OCI-LY1 (cell line): ENCODE results near the gene FMN1.

Experiments used
- H2AFZ ChIP-seq: fragments of 200-600 bp; sonication (generic), shearing (Covaris generic); 2 replicates; pipeline ENCODE4 v1.6.0; 2014; ENCODE audit warnings: antibody characterized with exemption, mild to moderate bottlenecking, low read length
- H3F3A ChIP-seq: fragments of 200-600 bp; sonication (generic), shearing (Covaris generic); 2 replicates; pipeline ENCODE4 v1.6.0; 2014; ENCODE audit warnings: mild to moderate bottlenecking, antibody characterized with exemption, low read length, moderate library complexity; ENCODE audit not compliant: insufficient read depth
- H3K27ac ChIP-seq: fragments of 200-600 bp; sonication (generic); 2 replicates; pipeline ENCODE4 v1.5.1; 2014; ENCODE audit warnings: low read length, mixed run types, mild to moderate bottlenecking, low read depth; ENCODE audit not compliant: poor library complexity, severe bottlenecking
- H3K27me3 ChIP-seq: fragments of 200-600 bp; sonication (generic); 2 replicates; pipeline ENCODE4 v1.6.0; 2014; ENCODE audit warnings: antibody characterized with exemption, mild to moderate bottlenecking, low read length, moderate library complexity; ENCODE audit not compliant: insufficient read depth
- H3K36me3 ChIP-seq: fragments of 200-600 bp; sonication (generic); 2 replicates; pipeline ENCODE4 v1.6.1; 2014; ENCODE audit warnings: mild to moderate bottlenecking, antibody characterized with exemption, low read length, moderate library complexity, mixed read lengths; ENCODE audit not compliant: insufficient read depth
- H3K4me1 ChIP-seq: fragments of 200-600 bp; sonication (generic); 2 replicates; pipeline ENCODE4 v1.5.1; 2014; ENCODE audit warnings: mild to moderate bottlenecking, low read length, moderate library complexity; ENCODE audit not compliant: insufficient read depth, severe bottlenecking
- H3K4me2 ChIP-seq: fragments of 200-600 bp; sonication (generic), shearing (Covaris generic); 2 replicates; pipeline ENCODE4 v1.6.1; 2014; ENCODE audit warnings: low read length
- H3K4me3 ChIP-seq: fragments of 200-600 bp; sonication (generic); 2 replicates; pipeline ENCODE4 v1.5.1; 2014; ENCODE audit warnings: low read length, low read depth, mild to moderate bottlenecking, mixed read lengths; ENCODE audit not compliant: poor library complexity, severe bottlenecking
- H3K79me2 ChIP-seq: fragments of 200-600 bp; shearing (Covaris generic); 2 replicates; pipeline ENCODE4 v1.6.1; 2016; ENCODE audit warnings: mixed run types, low read length, mixed read lengths; ENCODE audit not compliant: insufficient read depth
- H3K9ac ChIP-seq: fragments of 200-600 bp; sonication (generic), shearing (Covaris generic); 2 replicates; pipeline ENCODE4 v1.6.1; 2014; ENCODE audit warnings: mild to moderate bottlenecking, low read length, mixed read lengths
- H3K9me2 ChIP-seq: fragments of 200-600 bp; sonication (generic), shearing (Covaris generic); 2 replicates; pipeline ENCODE4 v1.6.1; 2014; ENCODE audit warnings: low read depth, mild to moderate bottlenecking, low read length, mixed read lengths
- H3K9me3 ChIP-seq: fragments of 200-600 bp; shearing (Covaris generic); 2 replicates; pipeline ENCODE4 v1.6.1; 2014; ENCODE audit warnings: low read length, mixed read lengths
- H4K20me1 ChIP-seq: fragments of 200-600 bp; sonication (generic), shearing (Covaris generic); 2 replicates; pipeline ENCODE4 v1.6.0; 2016; ENCODE audit warnings: mild to moderate bottlenecking, low read length; ENCODE audit not compliant: insufficient read depth
- EZH2 ChIP-seq: fragments of 200-600 bp; sonication (generic), shearing (Covaris generic); IDR thresholded peaks from 2 replicates; pipeline ENCODE4 v1.8.0; 2017; ENCODE audit warnings: borderline replicate concordance, mixed run types, mild to moderate bottlenecking, antibody characterized with exemption, low read length, moderate library complexity, mixed read lengths
- TF ChIP-seq, protein P1 (sequence below): fragments of 200-600 bp; sonication (generic), shearing (Covaris generic); IDR thresholded peaks from 2 replicates; pipeline ENCODE4 v1.5.1; 2017; ENCODE audit warnings: mild to moderate bottlenecking, antibody characterized with exemption, low read length, moderate library complexity, mixed read lengths

Gene FMN1

DNA sequence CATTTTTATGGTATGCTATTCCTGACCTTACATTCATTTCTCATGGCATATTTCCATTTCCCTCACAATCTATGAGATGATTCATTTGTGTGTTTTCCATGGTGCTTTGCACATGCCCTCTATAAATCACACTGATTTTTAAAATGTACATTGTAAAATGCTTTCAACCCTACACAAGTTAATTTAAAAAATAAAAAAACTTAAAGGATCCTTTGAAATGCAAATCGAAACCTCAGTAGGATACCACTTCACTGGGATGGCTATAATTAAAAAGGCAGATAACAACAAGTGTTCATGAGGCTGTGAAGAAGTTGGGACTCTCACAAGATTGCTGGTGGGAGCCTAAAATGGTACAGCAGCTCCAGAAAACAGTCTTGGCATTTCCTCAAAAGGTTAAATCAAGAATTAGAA is 83.5 kb downstream of the FMN1 start:
- Histone ChIP-seq H4K20me1 (no peaks in the 10 kb centered on the region), H3K4me1 (no peaks in the 10 kb centered on the region), H3K4me2 (no peak overlapping the region), H3K27me3 (no peaks in the 10 kb centered on the region), H3K27ac (no peak overlapping the region), H3K36me3 (no peaks in the 10 kb centered on the region), H3K79me2 (no peaks in the 10 kb centered on the region), H3F3A (no peaks in the 10 kb centered on the region), H3K9ac (no peak overlapping the region), H3K4me3 (no peak overlapping the region), H3K9me2 (no peaks in the 10 kb centered on the region), H3K9me3 (no peaks in the 10 kb centered on the region), H2AFZ (no peak overlapping the region)
- TF ChIP-seq, protein P1, sequence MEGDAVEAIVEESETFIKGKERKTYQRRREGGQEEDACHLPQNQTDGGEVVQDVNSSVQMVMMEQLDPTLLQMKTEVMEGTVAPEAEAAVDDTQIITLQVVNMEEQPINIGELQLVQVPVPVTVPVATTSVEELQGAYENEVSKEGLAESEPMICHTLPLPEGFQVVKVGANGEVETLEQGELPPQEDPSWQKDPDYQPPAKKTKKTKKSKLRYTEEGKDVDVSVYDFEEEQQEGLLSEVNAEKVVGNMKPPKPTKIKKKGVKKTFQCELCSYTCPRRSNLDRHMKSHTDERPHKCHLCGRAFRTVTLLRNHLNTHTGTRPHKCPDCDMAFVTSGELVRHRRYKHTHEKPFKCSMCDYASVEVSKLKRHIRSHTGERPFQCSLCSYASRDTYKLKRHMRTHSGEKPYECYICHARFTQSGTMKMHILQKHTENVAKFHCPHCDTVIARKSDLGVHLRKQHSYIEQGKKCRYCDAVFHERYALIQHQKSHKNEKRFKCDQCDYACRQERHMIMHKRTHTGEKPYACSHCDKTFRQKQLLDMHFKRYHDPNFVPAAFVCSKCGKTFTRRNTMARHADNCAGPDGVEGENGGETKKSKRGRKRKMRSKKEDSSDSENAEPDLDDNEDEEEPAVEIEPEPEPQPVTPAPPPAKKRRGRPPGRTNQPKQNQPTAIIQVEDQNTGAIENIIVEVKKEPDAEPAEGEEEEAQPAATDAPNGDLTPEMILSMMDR, result no peak
- TF ChIP-seq EZH2, result no peak

DNA sequence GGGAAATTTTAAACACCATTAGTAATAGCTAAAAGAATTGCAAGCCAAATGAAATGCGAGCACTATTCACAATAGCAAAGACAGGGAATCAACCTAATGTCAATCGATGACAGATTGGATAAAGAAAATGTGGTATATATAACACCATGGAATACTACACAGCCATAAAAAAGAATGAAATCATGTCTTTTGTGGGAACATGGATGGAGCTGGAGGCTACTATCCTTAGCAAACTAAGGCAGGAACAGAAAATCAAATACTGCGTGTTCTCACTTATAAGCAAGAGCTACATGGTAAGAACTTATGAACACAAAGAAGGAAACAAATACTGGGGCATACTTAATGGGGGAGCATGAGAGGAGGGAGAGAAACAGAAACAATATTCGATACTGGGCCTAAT is 85.2 kb downstream of the FMN1 start:
- H4K20me1 ChIP-seq, result no peaks in the 10 kb centered on the region
- no peaks in the 10 kb centered on the region for H3K9me2 ChIP-seq
- TF ChIP-seq, protein P1, result no peak
- no peak for TF ChIP-seq EZH2
- H3K9ac ChIP-seq, result no peak overlapping the region
- H3K36me3 ChIP-seq, result no peaks in the 10 kb centered on the region
- H3K4me2 ChIP-seq, result no peak overlapping the region
- no peaks in the 10 kb centered on the region for H3K4me1 ChIP-seq
- no peaks in the 10 kb centered on the region for H3K9me3 ChIP-seq
- no peaks in the 10 kb centered on the region for H3F3A ChIP-seq
- H3K27me3 ChIP-seq, result no peaks in the 10 kb centered on the region
- no peak overlapping the region for H3K27ac ChIP-seq
- H3K79me2 ChIP-seq, result no peaks in the 10 kb centered on the region
- no peak overlapping the region for H3K4me3 ChIP-seq
- H2AFZ ChIP-seq, result no peak overlapping the region

DNA sequence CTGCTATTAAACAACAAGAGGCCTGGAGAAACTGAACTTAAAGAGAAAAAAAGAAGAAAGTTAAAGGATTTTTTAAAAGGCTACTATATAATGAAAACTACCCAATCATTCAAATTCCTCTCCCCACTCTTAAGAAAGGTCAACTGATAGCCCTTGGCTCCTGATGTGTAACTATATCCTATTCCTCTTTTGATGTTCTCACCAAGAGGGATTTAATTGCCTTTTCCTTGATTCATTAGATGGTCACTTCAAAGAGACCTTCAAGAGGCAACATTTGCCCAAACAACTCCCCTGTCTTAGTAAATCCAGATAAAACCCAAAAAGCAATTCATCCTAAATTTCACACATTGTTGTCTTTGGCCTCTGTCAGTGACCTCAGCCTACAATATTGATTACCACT is 86.0 kb downstream of the FMN1 start:
- H3K4me2 ChIP-seq, result no peak overlapping the region
- no peak for TF ChIP-seq EZH2
- TF ChIP-seq, protein P1, result no peak
- H3F3A ChIP-seq, result no peaks in the 10 kb centered on the region
- H3K9ac ChIP-seq, result no peak overlapping the region
- no peaks in the 10 kb centered on the region for H4K20me1 ChIP-seq
- no peaks in the 10 kb centered on the region for H3K4me1 ChIP-seq
- H2AFZ ChIP-seq, result no peak overlapping the region
- no peaks in the 10 kb centered on the region for H3K9me2 ChIP-seq
- H3K4me3 ChIP-seq, result no peak overlapping the region
- no peaks in the 10 kb centered on the region for H3K79me2 ChIP-seq
- no peak overlapping the region for H3K27ac ChIP-seq
- no peaks in the 10 kb centered on the region for H3K36me3 ChIP-seq
- H3K27me3 ChIP-seq, result no peaks in the 10 kb centered on the region
- H3K9me3 ChIP-seq, result no peaks in the 10 kb centered on the region
